GM03348 (cell line): Measurements from ENCODE around the gene ZNF618.

Source experiments
- DNase-seq: peaks from one replicate; pipeline ENCODE4 v3.0.0; 2012; ENCODE audit warnings: low spot score

The ZNF618 gene

DNA sequence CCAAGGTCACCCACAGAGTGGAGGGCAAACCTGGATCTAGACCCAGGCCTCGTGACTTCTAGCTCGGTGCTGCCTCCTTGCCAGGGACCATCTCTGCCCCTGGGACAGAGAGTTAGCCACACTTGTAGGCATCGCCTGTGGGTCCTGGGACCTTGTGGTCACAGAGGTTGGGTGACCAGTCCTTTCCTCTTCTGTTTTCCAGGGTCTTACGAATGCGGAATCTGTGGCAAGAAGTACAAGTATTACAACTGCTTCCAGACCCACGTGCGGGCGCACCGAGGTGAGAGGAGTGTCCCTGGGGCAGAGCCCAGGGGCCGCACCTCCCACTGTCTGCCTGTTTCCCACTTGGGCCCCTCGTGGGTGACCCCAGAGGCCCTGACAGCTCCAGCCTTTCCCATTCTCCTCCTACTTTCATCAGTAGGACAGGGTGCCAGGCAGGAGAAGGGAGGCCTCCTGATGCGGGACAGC, 125.7 kb downstream of the ZNF618 start:
- no peak for DNase-seq

DNA sequence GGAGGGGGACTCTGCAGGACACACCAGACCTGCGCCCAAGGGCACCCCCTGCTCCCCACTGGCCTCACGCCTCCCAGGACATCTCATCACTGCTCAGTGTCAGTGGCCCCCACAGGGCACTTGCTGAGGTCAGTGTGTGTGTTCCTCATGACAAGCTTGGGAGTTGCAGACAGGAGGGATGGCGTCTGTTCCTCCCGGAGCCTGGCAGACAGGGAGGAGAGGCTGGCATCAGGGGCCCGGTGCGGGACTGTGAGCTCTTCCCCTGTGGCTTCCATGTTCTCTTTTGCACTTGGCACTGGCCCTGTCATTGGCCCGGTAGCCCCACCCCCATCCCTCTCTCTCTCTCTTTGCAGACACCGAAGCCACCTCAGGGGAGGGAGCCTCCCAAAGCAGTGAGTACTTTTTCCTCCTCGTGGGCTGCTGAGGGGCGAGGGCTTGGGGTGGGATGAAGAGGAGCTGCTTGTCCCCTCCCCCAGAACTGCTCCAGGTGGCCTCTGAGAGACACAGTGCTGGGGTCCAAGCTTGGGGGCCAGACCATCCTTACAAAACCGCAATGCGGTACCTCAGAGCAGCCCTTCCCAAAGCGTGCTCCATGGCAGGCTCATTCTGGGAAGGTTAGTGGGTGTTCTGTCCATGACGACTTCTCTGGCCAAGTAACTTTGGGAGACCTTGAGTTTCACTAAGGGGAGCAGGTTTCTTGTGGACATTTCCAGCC, 126.3 kb downstream of the ZNF618 start:
- no peak for DNase-seq

DNA sequence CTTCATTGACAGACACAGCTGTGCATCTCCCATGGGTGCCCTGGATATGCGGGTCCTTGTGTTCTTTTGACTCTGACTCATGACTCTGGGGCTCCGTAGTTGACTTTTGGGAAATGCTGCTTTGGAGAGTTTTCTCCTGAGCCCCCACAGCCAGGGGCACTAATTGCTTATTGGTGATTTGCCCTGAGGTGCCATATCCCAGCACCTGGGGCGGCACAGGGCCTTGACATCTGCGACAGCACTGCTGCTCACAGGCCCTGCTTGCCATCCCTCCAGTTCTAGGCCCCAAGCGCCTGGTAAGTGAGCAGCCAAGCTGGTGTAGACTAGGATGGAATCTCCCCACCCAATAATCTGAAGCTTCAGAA, 126.9 kb downstream of the ZNF618 start:
- no peak for DNase-seq

DNA sequence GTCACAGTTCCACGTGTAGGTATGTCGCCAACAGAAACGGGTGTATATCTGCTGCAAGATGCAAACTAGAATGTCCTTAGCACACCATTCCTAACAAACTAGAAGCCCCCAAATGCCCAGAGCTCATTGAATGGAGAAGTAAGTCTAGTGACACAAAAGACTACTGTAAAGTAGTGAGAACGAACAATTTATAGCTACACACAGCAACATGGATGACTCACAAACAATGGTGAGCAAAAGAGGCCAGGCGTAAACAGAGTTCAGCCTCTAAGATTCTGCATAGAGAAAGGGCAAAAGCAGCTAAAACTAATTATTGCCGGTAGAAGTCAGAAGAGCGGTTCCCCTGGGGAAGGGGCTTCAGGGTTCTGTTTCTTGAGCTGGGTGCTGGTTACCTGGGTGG, 127.2 kb downstream of the ZNF618 start:
- DNase-seq = no peak

DNA sequence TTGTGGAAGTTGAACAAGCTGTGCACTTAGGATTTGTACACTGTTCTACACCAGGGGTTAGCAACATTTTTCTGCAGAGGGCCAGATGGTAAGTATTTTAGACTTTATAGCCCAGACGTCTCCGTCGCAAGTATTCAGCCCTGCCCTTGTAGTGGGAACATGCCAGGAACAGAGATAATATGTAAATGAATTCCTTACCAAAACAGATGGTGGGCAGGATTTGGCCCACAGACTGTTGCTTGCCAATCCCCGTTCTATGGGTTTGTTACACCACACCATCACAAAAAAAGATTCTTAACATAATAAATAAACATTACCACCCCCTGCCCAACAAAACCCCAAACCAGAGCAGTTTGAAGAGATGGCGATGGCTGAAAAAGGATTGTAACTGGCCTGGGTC, 127.6 kb downstream of the ZNF618 start:
- DNase-seq = no peak

DNA sequence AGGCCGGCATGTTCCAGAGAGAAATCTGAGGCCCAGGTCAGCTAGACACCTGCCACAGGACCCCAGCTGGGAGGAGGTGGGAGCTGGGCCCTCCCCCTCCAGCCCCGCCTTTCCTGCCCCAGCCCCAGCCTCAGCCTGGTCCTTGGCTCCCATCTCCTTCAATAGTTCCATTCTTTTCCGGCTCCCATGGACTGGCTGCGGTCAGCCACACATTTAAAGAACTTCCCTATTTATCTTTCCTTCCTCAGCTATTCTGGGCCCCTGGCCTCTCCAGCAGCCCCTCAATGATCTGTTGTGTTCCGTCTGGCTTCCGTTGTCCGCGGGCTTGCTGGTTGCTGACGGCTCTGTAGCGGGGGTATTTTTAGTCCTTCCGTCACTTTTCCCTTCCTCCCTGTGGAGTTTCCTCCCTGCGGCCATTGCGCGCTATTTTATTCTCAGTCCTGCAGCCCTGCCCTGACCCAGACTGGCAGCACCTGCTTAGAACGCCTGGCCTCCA, 128.2 kb downstream of the ZNF618 start:
- no peak for DNase-seq

DNA sequence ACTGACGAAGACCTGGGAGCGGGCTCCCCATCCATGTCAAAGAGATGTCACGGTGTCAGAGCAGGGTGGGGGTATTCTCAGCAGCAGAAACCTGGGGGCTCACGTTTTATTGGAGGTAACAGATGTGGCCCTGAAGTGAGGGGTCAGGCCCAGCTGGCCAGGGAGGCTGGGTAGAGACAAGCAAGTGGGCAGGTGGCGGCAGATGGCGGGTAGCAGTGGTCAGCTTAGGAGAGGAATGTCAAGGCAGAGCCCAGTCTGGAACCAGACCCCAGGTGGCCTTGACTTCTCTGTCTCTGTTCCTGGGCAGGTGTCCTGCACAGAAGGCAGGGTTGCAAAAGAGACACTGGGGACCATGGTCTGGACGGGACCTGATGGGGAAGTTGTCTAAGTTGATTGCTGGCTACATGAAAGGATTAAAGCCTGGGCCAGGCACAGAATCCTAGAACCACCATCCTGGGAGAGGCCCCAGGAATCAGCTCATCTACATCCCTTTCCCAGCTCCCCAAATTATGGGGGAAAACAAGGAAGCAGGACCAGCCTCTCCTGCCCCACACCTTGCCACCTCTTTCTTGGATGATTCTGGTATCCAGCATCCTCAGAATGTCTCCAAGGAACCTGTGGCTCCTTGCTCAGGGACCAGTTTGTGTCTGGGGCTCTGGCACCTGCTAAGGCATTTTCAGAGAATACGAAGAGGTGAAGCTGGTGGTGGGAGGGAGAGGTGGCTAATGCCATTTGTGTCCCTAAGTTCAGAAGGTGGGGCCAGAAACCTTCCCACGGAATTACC, 129.5 kb downstream of the ZNF618 start:
- DNase-seq = no peak

DNA sequence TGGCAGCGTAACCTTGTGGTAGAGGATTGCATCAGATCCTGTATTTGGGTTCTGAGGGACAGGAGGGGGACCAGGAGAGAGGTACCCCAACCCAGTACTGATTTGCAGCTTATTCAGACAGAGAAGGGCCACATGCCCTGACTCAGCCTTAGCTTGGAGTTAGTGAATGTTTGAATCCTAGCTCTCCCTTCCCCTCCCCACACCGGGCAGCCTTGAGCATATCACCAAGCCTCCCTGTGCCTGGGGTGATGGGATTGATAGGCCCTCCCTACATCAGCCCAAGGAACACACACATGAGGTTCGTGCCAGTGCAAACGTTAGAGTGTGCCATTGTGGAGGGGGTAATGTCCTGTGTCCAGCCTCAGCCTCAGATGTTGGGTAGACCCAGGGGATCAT, 130.0 kb downstream of the ZNF618 start:
- no peak for DNase-seq

DNA sequence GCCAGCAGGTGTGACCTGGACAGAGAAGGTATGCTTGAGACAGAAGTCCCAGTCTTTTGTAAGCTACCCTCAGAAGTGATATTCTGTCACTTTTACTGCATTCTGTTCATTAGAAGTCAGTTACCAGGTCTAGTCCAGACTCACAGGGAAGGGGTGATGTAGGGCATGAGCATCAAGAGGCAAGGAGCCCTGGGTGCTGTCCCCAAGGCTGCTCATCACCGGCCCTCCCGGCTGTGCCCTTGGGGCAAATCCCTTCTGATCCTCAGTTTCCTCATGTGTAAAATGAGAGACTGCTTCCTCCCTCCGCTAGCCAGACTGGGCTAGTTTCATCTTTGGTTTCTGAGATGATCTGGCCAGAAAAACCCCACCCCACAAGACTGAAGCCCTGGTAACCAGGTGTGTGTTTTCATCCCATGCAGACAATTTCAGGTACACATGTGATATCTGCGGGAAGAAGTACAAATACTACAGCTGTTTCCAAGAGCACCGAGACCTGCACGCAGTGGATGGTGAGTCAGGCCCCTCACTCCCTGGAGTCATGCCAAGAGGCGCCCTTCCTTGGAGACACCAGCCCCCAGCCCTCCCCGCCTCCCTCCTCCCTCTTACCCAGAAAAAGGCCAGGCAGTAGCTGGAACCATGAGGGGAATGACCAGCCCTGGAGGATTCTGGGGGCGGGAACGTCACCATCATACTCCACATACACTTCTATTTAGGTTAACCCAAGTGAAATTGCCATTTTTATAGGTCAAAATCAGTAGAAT, 131.0 kb downstream of the ZNF618 start:
- DNase-seq = no peak

DNA sequence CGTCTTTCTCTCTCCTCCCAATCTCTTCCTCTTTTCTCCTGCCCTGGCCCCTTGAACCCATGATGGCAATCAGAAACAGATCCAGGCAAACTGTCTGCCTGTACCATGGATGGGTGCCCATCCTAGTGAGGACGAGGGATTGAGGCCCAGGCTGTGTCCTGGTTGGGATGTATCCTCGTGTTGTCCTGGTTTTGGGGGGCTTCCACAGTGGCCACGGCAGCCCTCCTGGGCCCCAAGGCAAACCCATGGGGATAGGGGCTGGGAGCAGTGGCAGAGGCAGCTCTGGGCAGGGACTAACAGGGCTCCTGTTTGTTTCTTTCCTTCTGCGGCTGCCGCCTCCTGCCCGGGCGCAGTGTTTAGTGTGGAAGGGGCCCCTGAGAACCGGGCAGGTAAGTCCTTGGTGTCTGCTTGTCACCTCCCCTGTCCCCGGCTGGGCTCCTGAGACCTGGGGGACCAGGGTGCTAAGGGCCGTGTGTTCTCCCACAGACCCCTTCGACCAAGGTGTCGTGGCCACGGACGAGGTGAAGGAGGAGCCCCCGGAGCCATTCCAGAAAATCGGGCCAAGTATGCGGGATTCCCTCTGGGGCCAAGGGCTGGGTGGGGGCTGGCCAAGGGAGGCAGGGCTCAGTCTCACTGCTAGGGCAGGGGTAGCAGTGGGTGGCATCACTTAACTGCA, 132.0 kb downstream of the ZNF618 start:
- DNase-seq = no peak

DNA sequence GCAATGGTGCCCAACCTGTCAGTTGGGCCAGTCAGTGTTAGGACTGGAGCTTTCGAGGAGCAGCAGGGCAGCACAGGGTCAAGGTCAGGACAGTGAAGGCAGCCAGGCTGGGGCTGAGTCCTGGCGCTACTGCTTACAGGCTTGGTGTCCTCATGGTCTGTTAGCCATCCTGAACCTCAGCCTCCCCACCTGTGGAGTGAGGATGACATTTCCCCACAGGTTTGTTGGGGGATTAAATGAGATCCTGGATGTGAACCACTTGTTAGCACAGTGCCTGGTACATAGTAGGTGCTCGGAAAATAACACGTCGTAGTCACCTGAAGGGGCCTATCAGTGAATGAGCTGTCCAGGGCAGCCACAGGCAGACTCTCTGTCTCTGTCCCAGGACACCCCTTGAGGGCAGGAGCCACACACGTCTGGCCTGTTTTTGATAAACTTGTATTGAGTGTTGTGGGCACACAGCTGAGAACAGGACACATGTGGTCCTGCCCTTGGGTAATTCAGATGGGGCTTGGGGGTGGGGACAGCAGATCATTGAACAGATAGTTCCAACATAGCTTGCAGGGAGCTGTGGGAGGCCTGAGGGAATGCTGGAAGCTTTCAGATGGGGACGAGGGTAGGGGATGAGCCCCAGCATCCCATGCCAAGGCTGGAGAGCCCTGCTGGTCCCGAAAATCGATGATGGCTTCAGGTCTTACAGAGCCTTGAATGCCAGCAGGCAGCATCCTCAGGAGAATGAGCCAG, 132.7 kb downstream of the ZNF618 start:
- no peak for DNase-seq

DNA sequence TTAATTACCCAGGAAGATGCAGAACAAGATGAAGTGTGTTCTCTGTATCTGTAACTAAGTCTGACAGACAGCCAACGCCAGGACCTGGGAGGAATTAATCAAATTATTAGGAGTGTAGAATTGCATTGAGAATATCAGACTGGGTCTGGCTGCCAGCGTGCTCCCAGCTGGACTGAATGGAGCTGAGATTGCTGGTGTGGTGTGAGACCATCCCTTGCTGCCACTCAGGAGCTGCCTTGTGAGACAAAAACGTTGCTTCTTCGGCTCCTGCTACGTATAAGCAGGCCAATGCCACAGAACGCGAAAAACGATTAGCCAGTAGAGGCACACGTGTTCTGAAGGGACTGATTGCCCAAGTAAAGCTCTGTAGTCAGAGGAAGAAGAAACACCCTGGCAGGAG, 135.2 kb downstream of the ZNF618 start:
- no peak for DNase-seq

DNA sequence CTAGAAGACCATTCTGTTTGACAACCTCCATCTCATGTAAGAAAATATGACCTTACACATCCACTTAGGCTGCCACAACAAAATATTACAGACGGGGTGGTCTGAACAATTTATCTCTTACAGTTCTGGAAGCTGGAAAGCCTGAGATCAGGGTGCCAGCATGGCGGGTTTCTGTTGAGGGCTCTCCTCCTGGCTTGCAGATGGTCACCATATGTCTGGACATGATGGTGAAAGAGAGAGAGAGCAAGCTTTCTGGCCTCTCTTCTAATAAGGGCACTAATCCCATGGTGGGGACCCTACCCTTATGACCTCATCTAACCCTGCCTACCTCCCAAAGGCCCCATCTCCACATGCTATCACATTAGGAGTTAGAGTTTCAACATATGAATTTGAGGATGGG, 136.0 kb downstream of the ZNF618 start:
- DNase-seq = no peak

DNA sequence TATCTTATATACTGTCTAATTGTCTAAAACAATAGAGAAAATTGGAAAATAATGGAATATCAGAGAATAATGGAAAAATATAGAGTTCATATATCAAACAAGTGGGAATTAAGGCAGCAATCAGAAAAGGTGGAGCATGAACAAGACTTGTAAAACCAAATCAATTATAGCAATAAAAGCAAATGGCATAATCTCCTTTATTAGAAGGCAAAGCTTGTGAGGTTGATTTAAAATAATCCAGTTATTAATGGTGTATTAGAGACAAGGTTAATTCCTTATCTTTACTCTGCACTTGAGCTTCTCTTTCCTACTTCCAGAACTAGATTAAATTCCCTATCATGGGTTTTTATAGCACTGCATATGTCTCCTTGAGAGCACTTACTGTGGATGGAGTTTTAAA, 137.9 kb downstream of the ZNF618 start:
- DNase-seq = no peak

DNA sequence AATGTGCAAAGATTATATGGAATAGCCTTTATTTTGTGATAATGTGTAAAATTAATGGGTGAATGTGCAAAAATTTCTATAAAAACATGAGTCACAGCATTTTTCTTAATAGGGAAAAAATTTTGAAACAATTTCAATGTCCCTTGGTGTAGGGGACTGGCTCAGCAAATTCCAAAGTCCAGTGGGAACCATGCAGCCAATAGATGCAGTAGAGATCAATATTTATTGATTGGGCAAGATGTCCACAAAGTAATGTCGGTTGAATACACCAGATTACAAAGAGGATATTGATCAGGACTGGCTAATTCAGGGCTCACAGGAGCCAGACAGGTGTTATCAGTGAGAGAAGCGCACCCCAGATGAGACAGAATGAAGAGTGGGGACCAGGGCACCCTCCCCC, 139.5 kb downstream of the ZNF618 start:
- DNase-seq = no peak

DNA sequence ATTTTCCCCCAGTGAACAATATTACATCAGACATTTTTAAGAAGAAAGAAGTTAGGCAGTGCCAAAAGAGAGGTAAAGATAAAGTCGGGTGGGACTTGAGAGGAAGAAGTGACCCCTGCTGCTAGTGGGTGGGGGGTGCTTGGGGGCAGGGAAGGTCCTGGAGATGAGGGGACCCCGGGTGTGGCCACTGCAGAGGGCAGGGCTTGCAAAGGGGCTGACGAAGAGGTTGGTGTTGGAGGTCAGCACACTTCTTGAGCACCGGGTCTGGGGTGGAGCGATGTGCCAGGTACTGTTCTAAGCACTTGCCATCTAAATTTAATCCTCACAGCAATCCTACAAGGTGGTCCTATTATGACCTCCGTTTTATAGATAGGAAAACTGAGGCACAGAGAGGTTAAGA, 140.0 kb downstream of the ZNF618 start:
- DNase-seq = no peak

DNA sequence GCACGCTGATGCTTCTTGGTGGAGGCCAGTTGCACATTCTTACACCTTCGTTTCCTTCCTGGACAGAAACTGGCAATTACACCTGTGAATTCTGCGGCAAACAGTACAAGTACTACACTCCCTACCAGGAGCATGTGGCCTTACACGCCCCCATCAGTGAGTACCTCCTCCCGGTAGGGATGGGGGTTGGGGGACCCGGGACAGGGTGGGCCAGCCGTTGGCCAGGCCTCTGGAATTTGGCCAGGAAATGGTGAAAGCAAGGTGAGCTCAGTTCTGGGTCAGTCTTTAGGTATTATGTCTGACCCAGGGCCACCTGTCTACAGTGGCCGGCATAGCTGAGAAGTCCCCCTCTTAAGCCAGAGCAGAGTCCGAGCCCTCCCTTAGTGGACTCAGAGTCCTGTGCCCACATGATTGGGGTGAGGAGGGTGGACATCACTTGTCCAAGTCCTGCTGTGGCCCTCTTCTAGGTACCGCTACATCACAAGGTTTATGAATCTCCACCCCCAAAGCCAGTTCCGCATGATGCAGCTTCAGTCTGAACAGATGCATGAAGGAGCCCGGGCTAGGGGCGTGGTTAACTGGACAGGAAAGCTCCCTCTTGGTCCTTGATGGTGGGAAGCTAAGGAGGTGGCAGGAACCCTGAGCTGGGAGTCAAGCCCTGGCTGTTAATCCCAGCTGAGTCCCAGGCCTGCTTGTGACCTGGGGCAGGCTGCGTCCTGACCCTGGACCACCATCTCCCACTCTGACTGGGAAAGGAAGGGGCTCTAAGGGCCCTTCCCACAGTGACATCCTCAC, 140.7 kb downstream of the ZNF618 start:
- no peak for DNase-seq

DNA sequence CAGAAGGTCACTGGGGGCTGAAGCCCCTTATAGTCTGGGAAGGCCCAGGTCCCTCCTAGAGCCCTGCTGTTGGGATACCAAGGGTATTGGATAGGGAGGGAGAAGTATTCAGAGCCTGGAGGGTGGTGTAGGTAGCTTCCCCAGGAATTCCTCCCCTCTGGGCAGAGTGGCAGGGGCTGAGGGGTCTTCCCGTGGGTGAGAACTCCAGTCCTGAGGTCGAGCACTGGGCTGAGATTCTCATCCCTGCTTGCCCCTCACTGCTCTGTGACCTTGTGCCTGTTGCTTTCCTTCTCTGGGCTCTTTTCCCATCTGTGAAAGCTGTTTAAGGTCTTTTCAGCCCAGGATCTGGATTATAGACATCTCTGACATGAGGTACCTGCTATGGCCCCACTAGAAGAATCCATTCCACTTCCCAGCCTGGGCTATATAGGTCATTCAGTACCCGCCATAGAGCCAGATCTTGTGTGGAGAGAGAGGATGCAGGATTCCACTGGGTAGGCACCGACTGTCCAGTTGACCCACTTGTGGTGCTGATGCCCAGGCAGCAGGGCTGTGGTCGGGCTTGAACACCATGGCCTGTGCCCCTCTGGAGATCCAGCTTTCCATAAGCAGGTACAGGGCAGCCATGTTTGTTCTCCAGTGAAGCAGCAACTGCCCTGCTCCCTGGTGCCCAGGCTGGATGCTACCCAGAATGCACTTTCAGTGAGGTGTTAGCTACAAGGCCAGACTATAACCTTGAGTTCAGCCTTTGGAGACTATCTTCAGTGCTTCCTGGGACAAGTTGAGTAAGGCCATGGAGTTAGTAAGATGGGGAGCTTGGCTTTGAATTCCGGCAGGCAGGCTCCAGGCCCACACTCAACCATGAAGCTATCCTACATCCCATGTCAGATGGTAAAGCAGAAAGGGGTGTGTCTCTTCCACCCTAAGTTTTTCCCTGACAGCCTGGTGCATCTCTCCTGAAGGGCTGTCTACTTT, 141.9 kb downstream of the ZNF618 start:
- DNase-seq = no peak

DNA sequence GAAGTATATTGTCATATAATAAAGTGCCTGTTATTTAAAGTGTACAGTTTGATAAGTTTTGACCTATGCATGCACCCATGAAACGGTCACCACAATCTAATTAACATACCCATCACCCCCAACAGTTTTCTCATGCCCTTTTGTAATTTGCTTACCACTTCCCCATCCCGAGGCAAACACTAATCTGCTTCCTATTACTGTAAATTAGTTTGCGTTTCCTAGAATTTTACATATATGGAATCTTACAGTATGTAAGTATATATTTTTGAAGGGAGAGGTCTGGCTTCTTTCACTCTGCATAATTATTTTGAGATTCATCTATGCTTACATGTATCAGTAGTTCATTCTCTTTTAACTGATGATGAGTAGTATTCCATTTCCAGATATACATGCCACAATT, 145.5 kb downstream of the ZNF618 start:
- no peak for DNase-seq
